Stimulated activated CD4-positive, alpha-beta T cell treated with anti-CD3 and anti-CD28 coated beads, TNF-alpha, amount 100 ng/mL, for 48 hours (primary cell): ENCODE results near the gene TMEM131.
"Not testable (repeated sequence)": the region's sequence is repeated elsewhere in the genome, so short reads cannot be mapped to it uniquely, and the experiment has no call there.

Experiments
- DNase-seq, 3 donors: peaks; one replicate each; pipeline ENCODE4 v3.0.0-alpha.2; 2020; ENCODE audit warnings: low read depth in 3 of 3

Gene TMEM131, protein sequence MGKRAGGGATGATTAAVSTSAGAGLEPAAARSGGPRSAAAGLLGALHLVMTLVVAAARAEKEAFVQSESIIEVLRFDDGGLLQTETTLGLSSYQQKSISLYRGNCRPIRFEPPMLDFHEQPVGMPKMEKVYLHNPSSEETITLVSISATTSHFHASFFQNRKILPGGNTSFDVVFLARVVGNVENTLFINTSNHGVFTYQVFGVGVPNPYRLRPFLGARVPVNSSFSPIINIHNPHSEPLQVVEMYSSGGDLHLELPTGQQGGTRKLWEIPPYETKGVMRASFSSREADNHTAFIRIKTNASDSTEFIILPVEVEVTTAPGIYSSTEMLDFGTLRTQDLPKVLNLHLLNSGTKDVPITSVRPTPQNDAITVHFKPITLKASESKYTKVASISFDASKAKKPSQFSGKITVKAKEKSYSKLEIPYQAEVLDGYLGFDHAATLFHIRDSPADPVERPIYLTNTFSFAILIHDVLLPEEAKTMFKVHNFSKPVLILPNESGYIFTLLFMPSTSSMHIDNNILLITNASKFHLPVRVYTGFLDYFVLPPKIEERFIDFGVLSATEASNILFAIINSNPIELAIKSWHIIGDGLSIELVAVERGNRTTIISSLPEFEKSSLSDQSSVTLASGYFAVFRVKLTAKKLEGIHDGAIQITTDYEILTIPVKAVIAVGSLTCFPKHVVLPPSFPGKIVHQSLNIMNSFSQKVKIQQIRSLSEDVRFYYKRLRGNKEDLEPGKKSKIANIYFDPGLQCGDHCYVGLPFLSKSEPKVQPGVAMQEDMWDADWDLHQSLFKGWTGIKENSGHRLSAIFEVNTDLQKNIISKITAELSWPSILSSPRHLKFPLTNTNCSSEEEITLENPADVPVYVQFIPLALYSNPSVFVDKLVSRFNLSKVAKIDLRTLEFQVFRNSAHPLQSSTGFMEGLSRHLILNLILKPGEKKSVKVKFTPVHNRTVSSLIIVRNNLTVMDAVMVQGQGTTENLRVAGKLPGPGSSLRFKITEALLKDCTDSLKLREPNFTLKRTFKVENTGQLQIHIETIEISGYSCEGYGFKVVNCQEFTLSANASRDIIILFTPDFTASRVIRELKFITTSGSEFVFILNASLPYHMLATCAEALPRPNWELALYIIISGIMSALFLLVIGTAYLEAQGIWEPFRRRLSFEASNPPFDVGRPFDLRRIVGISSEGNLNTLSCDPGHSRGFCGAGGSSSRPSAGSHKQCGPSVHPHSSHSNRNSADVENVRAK (N-terminal part only)

DNA sequence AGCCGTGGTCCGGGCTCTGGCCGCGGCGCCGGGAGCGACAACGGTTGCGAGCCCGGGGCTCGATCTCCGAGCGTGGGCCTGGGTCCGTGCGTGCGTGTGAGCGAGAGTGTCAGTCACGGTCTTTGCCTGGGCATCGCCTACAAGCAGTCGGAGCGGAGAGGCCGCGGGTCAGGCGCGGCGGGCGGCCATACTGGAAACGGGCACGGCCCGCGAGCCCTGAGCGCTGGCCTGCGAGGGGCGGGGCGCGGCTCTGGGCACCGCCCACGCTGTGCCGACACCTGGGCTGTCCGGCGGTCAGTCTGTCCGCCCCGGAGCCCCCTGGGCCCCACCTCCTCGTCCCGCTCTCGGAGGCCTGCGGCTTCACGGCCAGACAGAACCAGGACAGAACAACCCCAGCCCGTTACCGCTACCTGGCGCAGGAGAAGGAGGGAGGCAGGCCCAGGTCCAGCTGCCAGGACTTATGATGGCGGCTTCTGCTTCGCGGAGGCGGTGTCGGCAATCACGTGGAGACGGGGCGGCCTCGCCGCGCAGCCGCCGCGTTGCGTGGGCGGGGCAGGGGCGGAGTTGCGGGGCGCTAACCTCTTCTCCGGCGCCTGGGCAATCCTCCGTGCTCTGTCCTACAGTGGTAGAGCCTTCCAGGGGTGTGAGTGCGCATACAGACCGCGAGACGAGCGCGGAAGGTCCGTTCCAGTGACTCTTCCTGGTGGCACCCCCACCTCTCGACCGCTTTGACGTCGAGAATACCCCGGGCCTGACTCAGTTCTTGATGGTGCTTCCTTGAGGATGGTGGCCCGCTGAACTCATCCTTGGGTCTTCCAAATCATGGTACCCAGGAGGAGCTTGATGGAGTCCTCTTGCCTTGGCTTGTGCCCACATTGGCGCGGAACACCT, at the start of gene TMEM131:
TMEM131 (minus strand) TSS at position 215 of the 891 bp plus-strand sequence. CDS start 286 bp downstream, outside the sequence.
- peak; percentile 91 to 96 (median 94) for DNase-seq

DNA sequence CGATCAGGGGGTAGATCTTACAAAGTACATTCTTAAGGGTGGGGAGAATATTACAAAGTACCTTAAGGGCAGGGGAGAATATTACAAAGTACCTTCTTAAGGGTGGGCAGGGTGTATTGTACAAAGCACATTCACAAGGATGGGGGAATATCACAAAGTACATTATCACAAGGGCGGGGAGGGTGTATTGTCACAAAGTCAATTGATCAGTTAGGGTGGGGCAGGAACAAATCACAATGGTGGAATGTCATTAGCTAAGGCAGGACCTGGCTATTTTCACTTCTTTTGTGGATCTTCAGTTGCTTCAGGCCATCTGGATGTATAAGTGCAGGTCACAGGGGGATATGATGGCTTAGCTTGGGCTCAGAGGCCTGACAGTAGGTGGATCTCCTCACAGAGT, 49.0 kb upstream of the TMEM131 start:
- not testable (repeated sequence) for DNase-seq

DNA sequence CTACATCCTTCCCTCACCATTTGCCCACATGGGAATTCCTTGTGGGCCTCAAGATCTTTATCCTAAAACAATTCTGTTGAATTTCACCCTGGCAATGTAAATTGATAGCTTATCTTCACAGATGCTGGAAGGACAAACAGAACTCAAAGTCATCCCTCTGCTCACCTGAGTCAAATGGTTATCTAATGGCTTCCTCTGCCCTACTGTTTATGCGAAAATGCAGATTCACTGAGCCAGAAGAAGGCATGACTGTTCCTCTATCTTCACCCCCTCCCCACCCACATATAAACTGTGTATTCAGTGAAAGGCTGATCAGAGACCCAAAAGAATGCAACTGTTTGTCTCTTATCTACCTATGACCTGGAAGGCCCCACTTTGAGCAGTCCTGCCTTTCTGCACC, 47.4 kb upstream of the TMEM131 start:
- no peak for DNase-seq

DNA sequence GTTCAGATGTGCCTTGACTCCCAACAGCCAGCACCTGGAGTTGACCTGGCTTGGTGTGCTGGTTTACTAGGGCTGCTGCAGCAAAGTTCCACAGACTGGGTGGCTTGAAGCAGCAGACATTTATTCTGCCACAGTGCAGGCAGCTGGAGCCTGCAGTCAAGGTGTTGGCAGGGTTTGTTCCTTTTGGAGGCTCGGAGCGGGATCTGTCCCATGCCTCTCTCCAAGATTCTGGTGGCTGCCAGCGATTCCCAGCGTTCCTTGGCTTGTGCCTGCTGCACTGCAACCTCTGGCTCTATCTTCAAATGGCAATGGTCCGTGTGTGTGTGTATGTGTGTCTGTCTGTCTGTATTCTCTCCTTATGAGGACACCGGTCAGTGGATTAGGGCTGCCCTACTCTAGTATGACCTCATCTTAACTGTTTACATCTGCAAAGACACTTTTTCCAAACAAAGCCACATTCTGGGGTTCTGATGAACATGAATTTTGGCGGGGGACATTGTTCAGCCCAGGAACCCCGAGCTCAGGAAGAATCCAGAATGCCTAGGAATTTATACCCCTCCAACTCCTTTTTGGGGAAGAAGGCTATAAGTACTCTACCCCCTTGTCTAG, 44.7 kb upstream of the TMEM131 start:
- DNase-seq: no peak

DNA sequence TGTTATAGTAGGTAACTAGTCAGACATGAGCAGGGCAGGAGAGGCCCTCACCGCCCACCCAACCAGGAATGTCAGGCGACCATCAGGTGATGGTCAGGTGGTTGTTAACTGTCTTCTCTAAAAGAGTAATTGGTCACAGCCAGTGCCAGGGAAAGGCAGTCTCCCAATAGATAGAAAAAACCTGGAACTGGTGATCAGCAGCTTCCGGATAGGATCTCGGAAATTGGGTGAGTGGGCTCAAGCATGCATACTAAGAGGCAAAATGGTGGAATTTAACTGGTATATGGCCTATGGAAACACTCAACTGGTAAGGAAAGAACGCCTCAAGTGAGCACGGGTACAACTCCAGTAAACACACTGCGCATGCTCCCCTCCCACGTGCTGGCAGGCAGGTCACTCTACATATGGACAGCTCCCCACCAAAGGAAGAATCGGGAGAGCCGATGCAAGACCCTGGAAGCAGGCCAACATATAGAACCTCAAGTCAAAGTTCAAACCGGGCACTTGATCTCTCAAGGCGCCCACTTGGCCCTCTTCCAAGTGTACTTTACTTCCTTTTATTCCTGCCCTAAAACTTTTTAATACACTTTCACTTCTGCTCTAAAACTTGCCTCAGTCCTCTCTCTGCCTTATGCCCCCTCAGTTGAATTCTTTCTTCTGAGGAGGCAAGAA, 43.5 kb upstream of the TMEM131 start:
- DNase-seq: no peak

DNA sequence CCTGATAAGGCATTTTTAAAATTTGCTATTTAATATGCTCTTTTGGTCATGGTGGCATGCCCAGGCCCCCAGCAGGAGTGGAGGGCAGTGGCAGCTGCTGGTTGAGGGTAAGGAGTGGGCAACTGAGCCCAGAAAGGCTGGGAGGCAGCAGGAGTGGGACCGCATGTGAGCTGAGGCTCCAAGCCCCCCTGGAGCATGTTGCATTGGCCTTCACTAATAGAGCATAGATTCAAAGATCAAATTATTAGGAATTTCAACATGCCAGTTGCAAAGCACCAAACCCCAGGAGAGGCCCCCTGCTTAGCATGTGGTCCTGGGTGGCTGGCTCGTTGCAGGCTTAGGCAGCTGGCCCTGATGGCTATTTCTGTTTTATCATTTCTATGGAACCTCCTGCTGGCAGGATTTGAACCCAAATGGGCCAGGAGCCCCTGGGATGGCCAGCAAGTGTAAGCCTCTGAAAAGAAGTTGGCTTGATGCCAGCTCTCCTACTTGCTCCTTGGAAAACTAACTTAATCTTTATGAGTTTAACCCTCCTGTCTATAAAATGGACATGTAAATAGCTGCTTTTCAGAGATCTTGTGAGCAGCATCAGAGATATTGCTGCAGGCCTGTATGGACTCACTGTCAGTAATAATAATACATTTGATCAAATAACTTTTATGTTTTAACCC, 42.1 kb upstream of the TMEM131 start:
- DNase-seq: no peak

DNA sequence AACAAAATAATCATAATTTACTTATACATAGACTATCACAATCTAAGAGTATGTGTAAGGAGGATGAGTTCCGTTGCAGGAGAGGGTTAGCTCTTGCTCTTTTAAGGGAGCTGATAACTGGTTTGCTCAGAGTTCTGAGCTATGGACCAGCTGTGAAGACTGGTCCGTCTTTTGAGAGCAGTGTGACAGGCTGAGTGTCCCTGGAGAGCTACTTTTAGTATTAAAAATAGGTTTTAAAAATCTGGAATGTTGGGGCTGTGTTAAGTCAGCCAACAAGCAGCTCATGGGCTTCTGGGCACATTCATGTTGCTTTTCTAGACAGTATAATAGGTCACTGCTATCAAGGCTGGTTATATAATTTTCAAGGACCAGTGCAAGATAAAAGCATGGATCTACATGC, 41.5 kb upstream of the TMEM131 start:
- DNase-seq: no peak

DNA sequence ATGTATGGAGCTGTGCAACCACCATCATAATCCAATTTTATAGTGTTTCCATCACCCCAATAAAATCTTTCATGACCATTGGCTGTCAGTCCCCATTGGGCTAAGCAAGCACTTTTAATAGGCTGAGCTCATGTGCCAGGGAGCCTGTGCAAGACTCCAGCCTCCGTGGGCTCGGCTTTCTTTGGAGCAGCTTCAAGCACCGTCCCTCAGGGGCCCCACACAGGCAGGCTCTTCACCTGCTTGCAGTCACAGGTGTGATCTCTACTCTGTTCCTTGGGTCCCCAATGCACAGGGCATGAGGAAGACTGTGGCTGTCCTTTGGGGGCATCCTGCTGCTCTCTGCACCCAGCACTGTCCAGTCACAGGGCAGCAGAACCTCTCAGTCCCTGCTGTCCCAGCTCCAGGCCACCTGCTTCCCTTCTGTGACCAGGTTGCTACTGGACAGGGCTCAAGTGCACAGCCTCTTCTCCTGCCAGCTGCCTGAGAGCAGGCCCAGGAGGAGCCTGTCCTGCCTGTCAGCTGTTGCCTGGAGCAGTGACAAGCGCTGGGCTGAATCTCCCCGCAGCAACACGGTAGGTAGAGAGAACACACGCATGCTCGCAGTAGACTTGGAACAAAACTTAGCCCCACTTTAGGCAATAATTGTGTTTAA, 40.7 kb upstream of the TMEM131 start:
- DNase-seq: no peak

DNA sequence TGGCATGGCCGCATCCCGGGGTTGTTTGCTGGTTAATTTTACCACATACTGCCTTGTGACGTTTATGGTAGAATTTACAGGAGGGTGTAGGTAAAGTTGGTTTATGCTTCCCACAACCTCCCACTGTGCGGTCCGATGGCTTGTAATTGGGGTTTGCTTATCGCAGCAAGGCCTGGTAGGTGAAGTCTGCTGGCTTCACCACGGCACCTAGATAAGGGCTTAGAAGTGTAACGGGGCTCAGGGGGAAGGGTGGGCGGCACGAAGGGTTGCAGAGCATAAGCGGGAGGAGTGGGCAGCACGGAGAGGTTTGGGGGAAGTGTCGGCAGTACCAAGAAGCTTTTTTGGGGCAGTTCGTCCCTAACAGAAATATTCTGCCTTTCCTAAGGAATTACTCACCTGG, 39.0 kb upstream of the TMEM131 start:
- DNase-seq: no peak

DNA sequence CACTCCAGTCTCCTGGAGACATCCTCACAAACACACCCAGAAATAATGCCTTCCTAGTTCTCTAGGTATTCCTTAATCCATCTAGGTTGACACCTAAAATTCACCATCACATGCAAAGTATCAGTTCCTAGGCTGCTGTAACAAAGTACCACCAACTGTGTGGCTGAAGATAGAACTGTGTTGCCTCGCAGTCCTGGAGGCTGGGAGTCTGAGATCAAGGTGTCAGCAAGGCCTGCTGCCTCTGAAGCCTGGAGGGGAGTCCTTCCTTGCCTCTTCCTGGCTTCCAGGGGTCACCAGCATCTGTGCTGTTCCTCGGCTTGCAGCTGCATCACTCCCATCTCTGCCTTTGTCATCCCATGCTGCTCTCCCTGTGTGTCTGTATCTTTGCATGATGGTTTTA, 36.3 kb upstream of the TMEM131 start:
- no peak for DNase-seq

DNA sequence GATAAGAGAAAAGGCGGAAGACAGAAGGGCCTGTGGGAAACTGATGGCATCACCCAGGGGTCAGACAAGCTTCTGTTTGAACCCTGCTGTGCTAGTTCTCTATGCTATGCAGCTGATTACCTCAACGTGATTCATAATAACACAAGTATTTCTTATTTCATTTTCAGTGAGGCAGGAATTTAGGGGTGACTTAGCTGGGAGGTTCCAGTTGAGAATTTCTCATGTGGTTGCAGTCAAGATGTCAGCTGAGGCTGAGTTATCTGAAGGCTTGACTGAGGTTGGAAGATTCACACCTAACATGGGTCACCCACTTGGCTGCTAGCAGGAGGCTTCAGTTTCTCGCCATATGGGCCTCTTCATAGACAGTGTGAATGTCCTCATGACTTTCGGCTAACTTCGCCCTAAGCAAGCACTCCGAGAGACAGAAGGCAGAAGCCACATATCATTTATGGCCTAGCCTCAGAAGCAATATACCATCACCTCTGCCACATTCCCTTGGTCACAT, 34.0 kb upstream of the TMEM131 start:
- no peak for DNase-seq

DNA sequence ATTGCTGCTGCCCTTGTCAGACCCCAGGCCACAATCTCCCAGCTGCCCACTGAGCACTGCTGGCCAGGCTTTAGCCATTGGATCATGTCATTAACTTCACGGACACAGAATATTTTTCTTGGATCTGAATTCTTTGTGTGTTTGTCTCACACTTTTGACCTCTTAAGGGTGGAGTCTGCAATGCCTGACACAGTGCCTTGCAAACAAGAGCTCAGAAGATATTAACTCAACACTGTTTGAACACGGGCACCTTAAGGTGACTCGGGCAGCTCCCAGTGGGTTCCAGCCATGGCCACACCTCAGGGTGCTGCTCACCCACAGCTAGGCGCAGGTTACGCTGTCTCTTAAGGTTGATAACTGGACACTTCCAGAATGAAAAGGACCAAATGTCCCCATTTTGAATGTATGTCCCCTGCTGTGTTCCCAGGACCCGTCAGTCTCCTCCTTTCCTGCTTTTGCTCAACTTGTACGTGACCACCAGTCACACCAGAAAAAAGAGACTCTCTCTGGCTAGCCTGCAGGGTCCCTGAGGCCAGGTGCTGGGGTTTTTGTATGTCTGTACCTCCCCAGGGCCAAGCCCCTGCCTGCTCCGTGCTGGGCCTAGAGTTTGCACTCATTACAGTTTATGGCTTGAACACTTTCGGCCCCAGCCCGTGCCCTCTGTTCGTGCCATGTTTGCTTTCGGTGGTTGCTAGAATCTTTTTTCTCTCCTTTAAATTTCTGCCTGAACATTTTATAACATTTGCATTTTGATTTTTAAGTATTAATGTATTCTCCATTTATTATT, 33.4 kb upstream of the TMEM131 start:
- no peak for DNase-seq

DNA sequence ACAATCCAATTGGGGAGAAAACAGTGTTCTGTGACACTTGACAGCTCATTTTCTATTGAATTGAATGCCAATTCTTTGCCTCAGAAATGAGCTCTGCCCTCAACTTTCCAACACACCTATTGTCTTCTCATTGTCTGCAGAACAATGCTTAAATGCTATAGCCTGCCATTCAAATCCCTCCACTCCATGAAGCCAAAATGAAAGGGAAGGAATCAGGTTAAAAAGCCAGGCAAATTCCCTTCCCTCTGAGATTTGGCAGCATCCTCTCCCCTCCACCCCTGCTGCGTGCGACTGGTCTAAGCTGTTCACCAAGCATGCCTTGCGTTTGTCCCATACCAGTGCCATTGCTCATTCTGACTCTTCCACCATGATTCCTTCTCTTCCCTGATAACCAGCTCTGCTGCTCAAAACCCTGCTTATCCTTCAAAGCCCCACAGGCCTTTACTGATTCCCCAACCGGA, 32.4 kb upstream of the TMEM131 start:
- DNase-seq: no peak

DNA sequence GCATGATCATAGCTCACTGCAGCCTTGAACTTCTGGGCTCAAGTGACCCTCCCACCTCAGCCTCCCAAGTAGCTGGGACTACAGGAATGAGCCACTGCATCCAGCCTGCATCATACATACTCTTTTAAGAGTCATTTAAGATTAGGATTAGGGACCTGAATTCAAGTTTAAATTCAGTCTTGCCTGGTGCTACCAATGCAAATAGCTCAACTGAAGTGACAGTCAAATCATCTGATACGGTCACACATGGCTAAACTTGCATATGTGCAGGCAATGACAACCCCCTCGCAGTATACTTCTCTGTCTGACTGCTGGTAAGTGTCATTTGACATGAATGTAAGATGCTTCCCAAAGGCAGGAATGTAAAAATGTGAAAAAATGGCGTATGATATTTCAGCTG, 31.8 kb upstream of the TMEM131 start:
- no peak for DNase-seq

DNA sequence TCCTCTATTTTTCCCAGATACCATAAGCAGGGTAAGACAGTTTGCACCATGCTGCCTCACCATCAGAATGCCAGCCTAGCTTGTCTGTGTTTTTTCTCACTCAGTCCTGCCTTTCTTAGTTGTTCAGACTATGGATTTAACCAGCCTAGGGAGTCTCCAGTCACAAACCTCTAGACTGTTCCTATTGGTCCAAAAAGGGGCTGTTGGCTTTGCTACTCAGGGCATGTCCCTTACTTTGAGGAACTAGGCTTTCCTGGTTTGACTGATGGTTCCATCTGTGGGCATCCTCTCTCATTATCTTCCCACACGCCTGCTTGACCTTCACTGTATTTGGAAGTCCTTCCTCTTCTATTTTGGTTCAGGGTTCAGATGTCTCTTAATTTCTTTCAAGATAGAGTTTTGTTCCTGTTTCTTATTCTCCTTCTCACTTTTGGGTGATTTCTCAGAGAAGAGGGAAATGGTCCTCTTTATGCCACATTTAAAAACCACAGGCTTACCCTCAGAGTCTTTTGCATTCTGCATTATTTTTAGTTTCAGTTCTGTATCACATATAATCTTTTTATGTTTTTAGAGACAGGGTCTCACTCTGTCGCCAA, 31.3 kb upstream of the TMEM131 start:
- DNase-seq: no peak

DNA sequence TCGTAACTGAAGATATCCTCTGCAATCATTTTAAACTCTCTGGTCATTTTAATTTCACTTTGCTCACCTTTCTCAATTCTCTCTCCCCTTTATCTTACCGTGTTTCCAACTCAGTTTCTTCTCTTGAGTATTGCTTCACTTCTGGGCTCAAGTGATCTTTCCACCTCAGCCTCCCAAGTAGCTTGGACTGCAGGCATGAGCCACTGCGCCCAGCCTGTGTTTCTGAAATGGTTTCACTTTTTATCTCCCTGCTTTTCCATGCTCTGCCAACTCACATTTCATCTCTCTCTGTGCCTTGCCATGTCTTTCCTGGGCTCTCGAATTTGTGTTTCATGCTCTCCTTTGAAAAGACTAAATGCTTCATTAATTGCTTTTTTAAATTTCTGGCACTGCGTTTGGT, 30.5 kb upstream of the TMEM131 start:
- DNase-seq: no peak

DNA sequence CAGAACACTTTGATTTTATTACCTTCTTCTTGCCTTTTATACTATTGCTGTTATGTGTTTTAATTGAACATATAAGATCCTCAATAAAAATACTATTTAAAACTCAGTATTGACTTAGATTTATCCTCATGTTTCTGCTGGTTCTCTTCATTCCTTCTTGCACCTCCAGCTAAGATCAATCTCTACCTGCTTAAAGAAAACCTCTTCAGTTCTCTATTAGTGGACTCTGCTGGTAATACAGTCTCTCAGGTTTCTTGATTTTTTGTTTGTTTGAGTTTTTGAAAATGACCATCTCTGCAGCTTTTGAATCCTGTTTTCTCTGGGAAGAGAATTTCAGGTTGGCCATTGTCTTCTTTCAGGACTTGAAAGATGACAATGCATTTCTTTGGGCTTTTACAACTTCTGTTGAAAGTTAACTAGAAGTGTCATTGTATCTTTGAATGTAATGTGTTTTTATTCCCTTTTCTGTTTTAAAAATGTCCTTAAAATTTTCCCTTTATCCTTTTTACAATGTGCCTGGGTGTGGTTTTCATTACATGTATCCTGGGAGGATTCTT, 29.8 kb upstream of the TMEM131 start:
- no peak for DNase-seq
